ENCODE results near the gene SFXN3. TPM values are rescaled to one million over a fixed set of nuclear protein-coding genes. Genes with fewer than 3 reads are reported as not detected.

The SFXN3 gene
- total and polyA plus RNA-seq, 2 of the 8 experiments (the other 6 are each of a cell fraction or from before 2014, with no cell fraction given) = 2.6 to 2.8 TPM

DNA sequence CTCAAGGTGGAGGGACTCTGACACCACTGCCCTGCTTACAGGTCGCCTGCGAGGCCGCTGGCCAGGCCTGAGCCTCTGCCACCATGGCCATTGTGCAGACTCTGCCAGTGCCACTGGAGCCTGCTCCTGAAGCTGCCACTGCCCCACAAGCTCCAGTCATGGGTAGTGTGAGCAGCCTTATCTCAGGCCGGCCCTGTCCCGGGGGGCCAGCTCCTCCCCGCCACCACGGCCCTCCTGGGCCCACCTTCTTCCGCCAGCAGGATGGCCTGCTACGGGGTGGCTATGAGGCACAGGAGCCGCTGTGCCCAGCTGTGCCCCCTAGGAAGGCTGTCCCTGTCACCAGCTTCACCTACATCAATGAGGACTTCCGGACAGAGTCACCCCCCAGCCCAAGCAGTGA, 28.6 kb upstream of the SFXN3 start:
- no peak overlapping the region for H3K27ac ChIP-seq (ENCODE audit: low read depth, low read length)
- peaks cover 6% of the 10 kb centered on the region; the same call in 1 of the 2 replicates for H3K79me1 ChIP-seq (ENCODE audit: low read depth, low read length)
- peaks cover 4 to 18% (median 9%) of the 10 kb centered on the region in 4 experiments for H3K4me1 ChIP-seq (replicated peaks in 1 of 4; ENCODE audit: control insufficient read depth in 3 of 4, insufficient read depth in 4 of 4, low read length in 3 of 4)
- H3K4me2 ChIP-seq (ENCODE audit: insufficient read depth in 1 of 2, low read depth in 2 of 2, low read length in 2 of 2) = no peak overlapping the region
- DNase-seq (ENCODE audit: low read depth in 1 of 2, low spot score in 2 of 2) (no peak), FAIRE-seq (no peak)
- peaks cover 0 to 33% of the 10 kb centered on the region in 2 experiments; a peak in 2 of 4 replicates for H3K79me2 ChIP-seq (ENCODE audit: control insufficient read depth in 1 of 2, insufficient read depth in 2 of 2, low read length in 2 of 2)
- H2BK15ac ChIP-seq (ENCODE audit: low read length) = no peak overlapping the region
- no peak overlapping the region for H3K4me3 ChIP-seq (ENCODE audit: extremely low read depth in 1 of 4, insufficient read depth in 2 of 4, low read depth in 3 of 4, low read length in 4 of 4)
- H4K91ac ChIP-seq (replicated peaks; ENCODE audit: insufficient read length, low read length) = no peak overlapping the region
- no peak overlapping the region for H3K4ac ChIP-seq (replicated peaks; ENCODE audit: insufficient read length, low read depth, low read length)
- peaks cover 15% of the 10 kb centered on the region for H3K23me2 ChIP-seq (ENCODE audit: low read depth, low read length)
- no peak overlapping the region for H3K9ac ChIP-seq (replicated peaks in 1 of 4; ENCODE audit: extremely low read depth in 1 of 4, low read depth in 3 of 4, low read length in 3 of 4)
- H3K27me3 ChIP-seq (replicated peaks in 1 of 4; ENCODE audit: control insufficient read depth in 3 of 4, extremely low read depth in 1 of 4, insufficient read depth in 3 of 4, low read length in 3 of 4) = no peaks in the 10 kb centered on the region
- peaks cover 2 to 19% of the 10 kb centered on the region in 2 experiments for H4K20me1 ChIP-seq (replicated peaks in 1 of 2; ENCODE audit: control insufficient read depth in 1 of 2, insufficient read depth in 2 of 2, low read length in 2 of 2)
- POLR2A ChIA-PET (ENCODE audit: partially characterized antibody) = interaction anchor here (0.8 to 12.6 kb wide), 5 partner anchors 7 to 17 kb away, joined by 3 to 143 read pairs (median 7); no protein-coding TSS in a partner anchor
- H3K56ac ChIP-seq (replicated peaks; ENCODE audit: insufficient read length, low read depth, low read length) = no peak overlapping the region
- 94% methylated on average over 11 of the region's 11 CpGs; no CpG with 5 or more reads in 1 of the 2 experiments for WGBS, 2 experiments (ENCODE audit: extremely low coverage in 1 of 2, insufficient coverage in 1 of 2, insufficient read length in 1 of 2, insufficient replicate concordance in 2 of 2, low coverage in 1 of 2, low lambda C conversion rate in 2 of 2, missing lambda C conversion rate in 1 of 2)
- H3K36me3 ChIP-seq (ENCODE audit: control insufficient read depth in 2 of 4, insufficient read depth in 4 of 4, low read length in 3 of 4) = peaks cover 11 to 46% (median 31%) of the 10 kb centered on the region in 4 experiments; a peak in 7 of 8 replicates
- no peak overlapping the region for H2BK20ac ChIP-seq (ENCODE audit: low read length)
- no peak overlapping the region for H2BK120ac ChIP-seq (replicated peaks; ENCODE audit: low read depth, low read length)
- H4K8ac ChIP-seq (ENCODE audit: extremely low read depth, insufficient read depth, low read length) = no peak overlapping the region; the same call in 1 of the 2 replicates
- no peak overlapping the region for H2BK5ac ChIP-seq (ENCODE audit: low read depth, low read length)
- H2BK12ac ChIP-seq (ENCODE audit: low read depth, low read length) = no peak overlapping the region
- H4K5ac ChIP-seq (ENCODE audit: insufficient read length, low read depth, low read length) = no peak overlapping the region
- H2AK5ac ChIP-seq (ENCODE audit: low read depth, low read length) = no peak overlapping the region
- H3K18ac ChIP-seq (ENCODE audit: extremely low read depth, low read length) = no peak overlapping the region
- TF ChIP-seq, protein P1, sequence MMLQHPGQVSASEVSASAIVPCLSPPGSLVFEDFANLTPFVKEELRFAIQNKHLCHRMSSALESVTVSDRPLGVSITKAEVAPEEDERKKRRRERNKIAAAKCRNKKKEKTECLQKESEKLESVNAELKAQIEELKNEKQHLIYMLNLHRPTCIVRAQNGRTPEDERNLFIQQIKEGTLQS (IDR thresholded peaks at IDR 0.05; ENCODE audit: insufficient read depth, low read depth, low read length) = no peak
- TF ChIP-seq TEAD4 (IDR thresholded peaks at IDR 0.05; ENCODE audit: low read depth, low read length) (no peak), TCF12 (IDR thresholded peaks at IDR 0.05; ENCODE audit: low read depth, low read length) (no peak)
- H3K23ac ChIP-seq (ENCODE audit: insufficient read length) = no peak overlapping the region
- H3K9me3 ChIP-seq (ENCODE audit: insufficient read depth in 2 of 2, low read depth in 1 of 2, low read length in 1 of 2) = no peaks in the 10 kb centered on the region
- H3K14ac ChIP-seq (ENCODE audit: insufficient read length) = no peak overlapping the region
- CTCF ChIA-PET (ENCODE audit: partially characterized antibody) = interaction anchor here (0.8 to 26.8 kb wide), 9 partner anchors 5 to 140 kb away, joined by 3 to 464 read pairs (median 4); partner anchors contain the start of genes LZTS2, MRPL43 and TWNK
- no peak overlapping the region for H2AFZ ChIP-seq (ENCODE audit: low read length)

All from H1 (cell line).